ENCODE results near the gene CEP112.
A peak's percentile ranks its signal among the peaks of the same experiment; 100 is the strongest.

CEP112 gene

GRCh38 chr17:65942592-65942991 is 249.3 kb downstream of the CEP112 start:
- Mint-ChIP-seq H3K27me3 (no peaks in the 10 kb centered on the region), H3K4me3 (no peak overlapping the region), H3K9me3 (no peaks in the 10 kb centered on the region), H3K4me1 (ENCODE audit: low read depth) (no peaks in the 10 kb centered on the region), H3K27ac (no peak overlapping the region), H3K36me3 (ENCODE audit: low read depth) (no peaks in the 10 kb centered on the region)
- no peak for DNase-seq

GRCh38 chr17:65941356-65941899 is 250.5 kb downstream of the CEP112 start:
- H3K36me3 Mint-ChIP-seq (ENCODE audit: low read depth), result no peaks in the 10 kb centered on the region
- no peak for DNase-seq
- no peak overlapping the region for H3K4me3 Mint-ChIP-seq
- H3K4me1 Mint-ChIP-seq (ENCODE audit: low read depth), result no peaks in the 10 kb centered on the region
- no peak overlapping the region for H3K27ac Mint-ChIP-seq
- no peaks in the 10 kb centered on the region for H3K9me3 Mint-ChIP-seq
- no peaks in the 10 kb centered on the region for H3K27me3 Mint-ChIP-seq

DNA sequence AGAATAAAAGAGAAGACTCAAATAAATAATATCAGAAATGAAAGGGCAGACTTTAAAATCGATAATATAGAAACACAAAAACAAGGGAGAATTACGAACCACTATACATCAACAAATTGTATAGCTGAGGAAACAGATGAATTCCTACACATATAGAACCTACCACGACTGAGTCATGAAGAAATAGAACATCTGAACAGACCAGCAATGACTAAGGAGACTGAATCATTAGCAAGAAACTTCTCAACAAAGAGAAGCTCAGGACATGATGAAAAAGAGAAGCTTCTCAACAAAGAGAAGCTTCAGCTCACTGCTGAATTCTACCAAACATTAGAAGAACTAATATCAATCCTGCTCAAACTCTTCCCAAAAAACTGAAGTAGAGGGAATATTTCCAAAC is 255.9 kb downstream of the CEP112 start:
- H3K36me3 Mint-ChIP-seq (ENCODE audit: low read depth), result no peaks in the 10 kb centered on the region
- no peak overlapping the region for H3K27ac Mint-ChIP-seq
- DNase-seq, result no peak
- peaks cover 2% of the 10 kb centered on the region for H3K27me3 Mint-ChIP-seq
- peaks cover 11% of the 10 kb centered on the region for H3K9me3 Mint-ChIP-seq
- H3K4me3 Mint-ChIP-seq, result no peak overlapping the region
- no peaks in the 10 kb centered on the region for H3K4me1 Mint-ChIP-seq (ENCODE audit: low read depth)

DNA sequence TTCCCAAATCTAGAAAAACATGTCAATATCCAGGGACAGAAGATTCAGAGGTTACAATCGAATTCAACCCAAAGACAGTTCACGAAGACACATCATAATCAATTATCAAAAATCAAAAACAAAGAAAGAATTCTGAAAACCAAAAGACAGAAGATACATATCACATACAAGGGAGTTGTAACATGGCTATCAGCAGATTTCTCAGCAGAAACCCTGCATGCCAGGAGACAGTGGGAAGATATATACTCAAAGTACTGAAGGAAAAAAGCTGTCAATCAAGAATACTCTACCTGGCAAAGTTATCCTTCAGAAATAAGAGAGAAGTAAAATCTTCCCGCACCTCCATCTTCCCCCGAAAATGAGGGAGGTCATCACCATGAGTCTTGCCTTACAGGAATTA is 258.6 kb downstream of the CEP112 start:
- Mint-ChIP-seq H3K27me3 (peaks cover 6% of the 10 kb centered on the region), H3K9me3 (peaks cover 11% of the 10 kb centered on the region), H3K4me1 (ENCODE audit: low read depth) (no peaks in the 10 kb centered on the region), H3K4me3 (no peak overlapping the region), H3K27ac (no peak overlapping the region), H3K36me3 (ENCODE audit: low read depth) (no peaks in the 10 kb centered on the region)
- no peak for DNase-seq

- Mint-ChIP-seq H3K9me3 (peaks cover 11% of the 10 kb centered on the region), H3K27me3 (peaks cover 6% of the 10 kb centered on the region), H3K4me1 (ENCODE audit: low read depth) (no peaks in the 10 kb centered on the region), H3K36me3 (ENCODE audit: low read depth) (no peaks in the 10 kb centered on the region), H3K4me3 (no peak overlapping the region), H3K27ac (no peak overlapping the region)
- DNase-seq, result no peak
Observed at GRCh38 chr17:65931246-65932149, 260.4 kb downstream of the CEP112 start.

- Mint-ChIP-seq H3K4me1 (ENCODE audit: low read depth) (no peaks in the 10 kb centered on the region), H3K4me3 (no peak overlapping the region), H3K36me3 (ENCODE audit: low read depth) (no peaks in the 10 kb centered on the region), H3K9me3 (peaks cover 11% of the 10 kb centered on the region), H3K27me3 (peaks cover 6% of the 10 kb centered on the region), H3K27ac (no peak overlapping the region)
- DNase-seq, result no peak
Observed at GRCh38 chr17:65930140-65930730, 261.7 kb downstream of the CEP112 start.

DNA sequence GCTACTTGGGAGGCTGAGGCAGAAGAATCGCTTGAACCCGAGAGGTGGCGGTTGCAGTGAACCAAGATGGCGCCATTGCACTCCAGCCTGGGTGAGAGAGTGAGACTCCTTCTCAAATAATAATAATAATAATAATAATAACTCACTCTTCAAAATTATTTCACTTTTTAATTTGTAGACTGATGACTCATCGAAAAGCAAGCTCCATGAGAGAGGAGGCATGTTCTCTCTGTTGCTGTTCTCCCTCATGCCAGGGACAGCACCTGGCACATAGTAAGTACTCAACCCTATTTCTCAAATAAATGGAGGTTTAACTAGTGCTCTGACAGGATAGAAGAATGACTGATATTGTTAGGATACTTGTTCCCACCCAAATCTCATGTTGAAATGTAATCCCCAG is 265.3 kb downstream of the CEP112 start:
- no peaks in the 10 kb centered on the region for H3K36me3 Mint-ChIP-seq (ENCODE audit: low read depth)
- H3K27me3 Mint-ChIP-seq, result peaks cover 7% of the 10 kb centered on the region
- H3K9me3 Mint-ChIP-seq, result no peaks in the 10 kb centered on the region
- H3K27ac Mint-ChIP-seq, result no peak overlapping the region
- no peaks in the 10 kb centered on the region for H3K4me1 Mint-ChIP-seq (ENCODE audit: low read depth)
- H3K4me3 Mint-ChIP-seq, result no peak overlapping the region
- DNase-seq, result no peak

DNA sequence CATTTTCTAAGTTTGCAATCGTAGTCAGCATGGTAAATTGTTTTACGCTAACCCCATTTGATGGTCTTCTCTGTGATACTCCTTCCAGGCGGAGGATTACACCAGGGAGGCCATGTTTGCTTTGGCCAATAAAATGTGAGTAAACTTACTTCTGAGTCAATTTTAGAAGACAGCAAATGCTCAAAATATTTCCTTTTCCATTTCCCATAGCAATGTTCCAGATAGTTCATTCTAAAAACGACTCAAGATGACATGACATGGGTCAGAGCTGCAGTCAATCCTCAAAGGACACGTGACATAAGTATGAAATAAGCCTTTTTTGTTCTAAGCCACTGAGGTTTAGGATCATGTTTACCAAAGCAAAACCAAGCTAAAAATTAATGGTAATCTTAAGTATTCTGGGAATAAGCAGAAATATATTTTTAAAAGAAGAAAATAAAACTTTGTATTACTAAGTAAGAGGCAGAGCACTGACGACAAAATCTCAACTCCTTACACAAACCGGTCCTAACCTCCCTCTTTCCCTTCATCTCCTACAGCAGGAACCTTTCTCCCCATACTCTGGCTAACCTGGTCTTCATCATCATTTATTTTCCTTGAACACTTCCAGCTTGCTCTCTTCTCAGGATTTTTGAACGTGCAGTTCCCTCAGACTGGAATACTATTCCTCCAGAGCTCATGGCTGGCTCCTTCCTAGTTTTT is 266.2 kb downstream of the CEP112 start:
- no peak overlapping the region for H3K4me3 Mint-ChIP-seq
- peaks cover 7% of the 10 kb centered on the region for H3K27me3 Mint-ChIP-seq
- no peaks in the 10 kb centered on the region for H3K36me3 Mint-ChIP-seq (ENCODE audit: low read depth)
- H3K4me1 Mint-ChIP-seq (ENCODE audit: low read depth), result peaks cover 6% of the 10 kb centered on the region
- no peaks in the 10 kb centered on the region for H3K9me3 Mint-ChIP-seq
- DNase-seq, result no peak
- H3K27ac Mint-ChIP-seq, result no peak overlapping the region

DNA sequence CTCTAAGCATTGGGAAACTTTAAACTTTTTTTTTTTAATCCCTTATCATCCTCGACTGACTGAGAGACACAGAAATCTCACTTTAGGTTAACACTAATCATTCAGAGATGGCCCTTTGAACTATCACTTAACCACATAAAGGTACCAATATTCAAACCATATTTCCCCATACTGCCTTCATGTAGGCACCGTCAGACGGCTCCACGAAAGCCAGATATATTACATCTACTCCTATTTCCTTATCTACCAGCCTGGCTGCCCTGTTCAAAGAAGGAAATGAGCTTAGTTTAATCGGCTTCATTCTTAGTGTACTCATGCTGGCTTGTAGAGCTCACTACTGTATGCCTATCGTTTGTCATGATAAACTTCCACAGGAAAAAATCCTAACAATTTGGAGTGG is 270.9 kb downstream of the CEP112 start:
- peaks cover 3% of the 10 kb centered on the region for H3K27me3 Mint-ChIP-seq
- no peak for DNase-seq
- no peaks in the 10 kb centered on the region for H3K36me3 Mint-ChIP-seq (ENCODE audit: low read depth)
- H3K27ac Mint-ChIP-seq, result no peak overlapping the region
- no peak overlapping the region for H3K4me3 Mint-ChIP-seq
- H3K9me3 Mint-ChIP-seq, result peaks cover under 1% of the 10 kb centered on the region
- peaks cover 9% of the 10 kb centered on the region for H3K4me1 Mint-ChIP-seq (ENCODE audit: low read depth)

DNA sequence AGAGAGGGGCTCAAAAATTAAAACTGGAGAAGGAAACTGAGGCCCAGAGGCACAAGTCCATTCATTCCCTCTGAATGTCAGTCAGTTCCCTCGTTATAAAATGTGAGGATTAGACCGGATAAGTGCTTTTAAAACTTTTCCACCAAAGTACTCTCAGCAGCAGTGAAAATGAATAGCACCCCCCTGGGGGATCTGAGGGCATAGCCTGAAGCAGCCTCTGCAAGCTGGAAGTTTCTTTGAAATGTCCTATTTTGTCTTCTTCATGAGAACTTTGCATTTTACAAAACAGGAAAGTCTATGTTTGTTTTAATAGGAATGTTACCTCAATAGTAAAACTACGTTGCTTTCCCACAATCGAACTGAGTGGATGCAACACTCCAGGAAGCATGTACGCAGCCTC is 273.0 kb downstream of the CEP112 start:
- H3K27me3 Mint-ChIP-seq, result no peaks in the 10 kb centered on the region
- DNase-seq, result no peak
- no peaks in the 10 kb centered on the region for H3K36me3 Mint-ChIP-seq (ENCODE audit: low read depth)
- H3K27ac Mint-ChIP-seq, result no peak overlapping the region
- H3K9me3 Mint-ChIP-seq, result peaks cover 9% of the 10 kb centered on the region
- H3K4me3 Mint-ChIP-seq, result no peak overlapping the region
- H3K4me1 Mint-ChIP-seq (ENCODE audit: low read depth), result peaks cover 25% of the 10 kb centered on the region

GRCh38 chr17:65918500-65918899 is 273.4 kb downstream of the CEP112 start:
- Mint-ChIP-seq H3K4me3 (no peak overlapping the region), H3K27me3 (no peaks in the 10 kb centered on the region), H3K9me3 (peaks cover 9% of the 10 kb centered on the region), H3K27ac (no peak overlapping the region), H3K4me1 (ENCODE audit: low read depth) (peaks cover 25% of the 10 kb centered on the region), H3K36me3 (ENCODE audit: low read depth) (no peaks in the 10 kb centered on the region)
- DNase-seq, result no peak

GRCh38 chr17:65917560-65917959 is 274.4 kb downstream of the CEP112 start:
- H3K36me3 Mint-ChIP-seq (ENCODE audit: low read depth), result no peaks in the 10 kb centered on the region
- DNase-seq, result no peak
- H3K27me3 Mint-ChIP-seq, result no peaks in the 10 kb centered on the region
- H3K9me3 Mint-ChIP-seq, result peaks cover 9% of the 10 kb centered on the region
- H3K27ac Mint-ChIP-seq, result no peak overlapping the region
- H3K4me1 Mint-ChIP-seq (ENCODE audit: low read depth), result peaks cover 25% of the 10 kb centered on the region
- H3K4me3 Mint-ChIP-seq, result no peak overlapping the region

DNA sequence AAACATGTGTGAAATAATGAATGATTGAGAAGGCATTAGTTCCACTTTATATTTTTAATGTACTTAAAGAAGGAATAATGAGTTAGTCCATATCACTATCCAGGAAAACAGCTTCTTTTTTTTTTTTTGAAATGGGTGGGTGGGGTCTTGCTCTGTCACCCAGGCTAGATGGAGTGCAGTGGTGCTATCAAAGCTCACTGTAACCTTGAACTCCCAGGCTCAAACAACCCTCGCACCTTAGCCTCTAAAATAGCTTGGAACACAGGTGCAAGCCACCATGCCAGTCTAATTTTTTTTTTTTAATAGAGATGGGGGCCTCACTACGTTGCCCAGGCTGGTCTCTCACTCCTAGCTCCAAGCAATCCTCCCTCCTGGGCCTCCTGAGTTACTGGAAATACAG is 275.5 kb downstream of the CEP112 start:
- H3K36me3 Mint-ChIP-seq (ENCODE audit: low read depth), result no peaks in the 10 kb centered on the region
- peaks cover 18% of the 10 kb centered on the region for H3K9me3 Mint-ChIP-seq
- no peak overlapping the region for H3K4me3 Mint-ChIP-seq
- H3K27me3 Mint-ChIP-seq, result no peaks in the 10 kb centered on the region
- H3K4me1 Mint-ChIP-seq (ENCODE audit: low read depth), result peaks cover 25% of the 10 kb centered on the region
- no peak for DNase-seq
- H3K27ac Mint-ChIP-seq, result no peak overlapping the region

DNA sequence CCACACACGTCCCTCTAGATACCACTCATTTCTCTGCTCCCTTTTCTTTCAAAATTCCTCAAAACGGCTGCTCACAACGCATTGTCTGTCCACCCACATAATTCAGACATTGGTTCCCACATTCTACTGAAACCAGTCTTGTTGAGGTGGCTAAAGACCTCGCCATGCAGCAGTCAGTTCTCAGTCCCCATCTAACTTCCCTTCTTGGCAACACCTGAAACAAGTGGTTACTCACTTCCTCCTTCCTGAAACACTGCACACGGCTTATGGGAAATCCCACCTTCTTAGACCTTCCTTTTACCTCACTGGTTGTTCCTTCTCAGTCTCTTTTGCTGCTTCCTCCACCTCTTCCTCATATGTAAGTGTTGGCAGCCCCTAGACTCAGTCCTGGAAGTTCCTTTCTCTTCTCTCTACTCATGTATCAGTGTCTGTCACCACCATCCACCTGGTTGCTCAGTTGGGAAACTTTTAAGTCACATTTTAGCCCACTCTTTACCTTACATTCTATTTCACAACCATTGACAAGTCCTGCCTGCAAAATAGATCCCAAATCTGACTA is 277.1 kb downstream of the CEP112 start:
- Mint-ChIP-seq H3K4me1 (ENCODE audit: low read depth) (peaks cover 18% of the 10 kb centered on the region), H3K36me3 (ENCODE audit: low read depth) (no peaks in the 10 kb centered on the region), H3K9me3 (peaks cover 31% of the 10 kb centered on the region), H3K4me3 (peak overlapping the region; percentile 2), H3K27ac (peak overlapping the region; percentile 93), H3K27me3 (no peaks in the 10 kb centered on the region)
- peak; percentile 42 for DNase-seq

All from activated T-cell treated with anti-CD3 and anti-CD28 coated beads, Interleukin-2, amount 50 U/mL, for 24 hours (primary cell).